Right lung (tissue), 10 donors: Measurements from ENCODE around the gene PRB2. TPM values are rescaled to one million over a fixed set of nuclear protein-coding genes. Genes with fewer than 3 reads are reported as not detected.
"Not testable (repeated sequence)": the region's sequence is repeated elsewhere in the genome, so short reads cannot be mapped to it uniquely, and the experiment has no call there.

Source experiments
- DNase-seq, 2 donors: peaks; one replicate each; pipeline ENCODE4 v3.0.0-alpha.2; 2013
- long read RNA-seq, 8 donors: transcript quantifications; one replicate each; lab custom pipeline, GENCODE V29; 2026
- polyA plus RNA-seq, 5 donors: library from polyadenylated mRNA; unstranded; fragments of 120-200 nt; gene quantifications; one replicate each; pipeline versions ENCODE4 v1.2.1 to v1.2.3, GENCODE V29; 2013; ENCODE audit warnings: inconsistent platforms in 1 of 5, low replicate concordance in 1 of 5; ENCODE audit not compliant: insufficient read length in 5 of 5, insufficient read depth in 1 of 5

The PRB2 gene
- polyA plus RNA-seq = under 1 TPM in 1 of 5 donors, not detected in 4; 0.29 TPM
- long read RNA-seq, donor 1 = 0 reads
- long read RNA-seq, donor 2 = 0 reads
- long read RNA-seq, donor 3 = 0 reads
- long read RNA-seq, donor 4 = 0 reads
- long read RNA-seq, donor 5 = 0 reads
- long read RNA-seq, donor 6 = 0 reads
- long read RNA-seq, donor 7 = 0 reads
- long read RNA-seq, donor 8 = 0 reads

GRCh38 chr12:11395467-11395866 is at the start of gene PRB2:
Gene PRB2 (minus strand): TSS chr12:11395567. CDS start chr12:11395529, 38 bp downstream.
- not testable (repeated sequence) for DNase-seq

- DNase-seq = no peak
Observed at GRCh38 chr12:11437966-11438365, 42.6 kb upstream of the PRB2 start.

- no peak for DNase-seq
Observed at GRCh38 chr12:11433664-11434063, 38.3 kb upstream of the PRB2 start.

- no peak for DNase-seq
Observed at GRCh38 chr12:11431486-11431885, 36.1 kb upstream of the PRB2 start.

GRCh38 chr12:11427341-11427740 is 32.0 kb upstream of the PRB2 start:
- DNase-seq = no peak

- no peak for DNase-seq
Observed at GRCh38 chr12:11412731-11413130, 17.4 kb upstream of the PRB2 start.

- DNase-seq = no peak
Observed at GRCh38 chr12:11408096-11408495, 12.7 kb upstream of the PRB2 start.

GRCh38 chr12:11397366-11397765 is 2.0 kb upstream of the PRB2 start:
- no peak for DNase-seq

- not testable (repeated sequence) for DNase-seq
Observed at GRCh38 chr12:11391456-11391855, 3.9 kb downstream of the PRB2 start.

- DNase-seq = not testable (repeated sequence)
Observed at GRCh38 chr12:11377420-11377819, 17.9 kb downstream of the PRB2 start.

- no peak for DNase-seq
Observed at GRCh38 chr12:11361151-11361550, 34.2 kb downstream of the PRB2 start.

GRCh38 chr12:11360205-11360883 is 35.0 kb downstream of the PRB2 start:
- not testable (repeated sequence) for DNase-seq

GRCh38 chr12:11351736-11352135 is 43.6 kb downstream of the PRB2 start:
- not testable (repeated sequence) for DNase-seq

- DNase-seq = no peak
Observed at GRCh38 chr12:11348439-11348838, 46.9 kb downstream of the PRB2 start.

- DNase-seq = no peak
Observed at GRCh38 chr12:11347810-11348209, 47.6 kb downstream of the PRB2 start.

GRCh38 chr12:11344500-11344899 is 50.9 kb downstream of the PRB2 start:
- DNase-seq = no peak

Other genes with a start within 250 kb of the PRB2 start
- 10 to 100 TPM; 11.9 to 15.3 (median 14.2) TPM for gene SMIM10L1, start 224.4 kb downstream of the PRB2 start, polyA plus RNA-seq
- gene TAS2R42, start 208.6 kb downstream of the PRB2 start, polyA plus RNA-seq = not detected
- under 1 TPM in 2 of 5 donors, not detected in 3; 0.16 to 0.17 TPM for gene PRB3, start 125.9 kb downstream of the PRB2 start, polyA plus RNA-seq
- not detected for gene PRB4, start 85.1 kb downstream of the PRB2 start, polyA plus RNA-seq